Osteoblast (primary cell): ENCODE measurements around the gene SYTL4. TPM values are rescaled to one million over a fixed set of nuclear protein-coding genes. Genes with fewer than 3 reads are reported as not detected.

Source experiments
- DNase-seq: peaks from one replicate; pipeline ENCODE4 v3.0.0; 2011; ENCODE audit warnings: low spot score, mixed read lengths; ENCODE audit not compliant: insufficient read length; ENCODE audit errors: missing footprints
- H2AFZ ChIP-seq: 2 replicates; pipeline ENCODE4 v1.6.0; 2011; ENCODE audit warnings: mild to moderate bottlenecking, low read length
- H3K27ac ChIP-seq: 2 replicates; pipeline ENCODE4 v1.5.1; 2011; ENCODE audit warnings: mild to moderate bottlenecking, low read depth, low read length, moderate library complexity
- H3K27me3 ChIP-seq: 2 replicates; pipeline ENCODE4 v1.6.0; 2012; ENCODE audit warnings: mild to moderate bottlenecking, control low read depth, inconsistent platforms, low read length, moderate library complexity; ENCODE audit not compliant: insufficient read depth
- H3K36me3 ChIP-seq: 2 replicates; pipeline ENCODE4 v1.5.1; 2011; ENCODE audit warnings: mild to moderate bottlenecking, low read length, control low read depth, moderate library complexity; ENCODE audit not compliant: insufficient read depth
- H3K4me1 ChIP-seq: 2 replicates; pipeline ENCODE4 v1.5.1; 2011; ENCODE audit warnings: mild to moderate bottlenecking, low read length, control low read depth, moderate library complexity; ENCODE audit not compliant: insufficient read depth
- H3K4me2 ChIP-seq: 2 replicates; pipeline ENCODE4 v1.6.0; 2011; ENCODE audit warnings: mild to moderate bottlenecking, low read length; ENCODE audit not compliant: insufficient read depth
- H3K4me3 ChIP-seq: fragments of 200-600 bp; sonication (generic); 3 replicates; pipeline ENCODE4 v1.5.1; 2012; ENCODE audit warnings: mild to moderate bottlenecking, low read length, inconsistent platforms; ENCODE audit not compliant: insufficient read depth
- H3K79me2 ChIP-seq: 2 replicates; pipeline ENCODE4 v1.6.0; 2012; ENCODE audit warnings: mild to moderate bottlenecking, low read length, control low read depth, inconsistent platforms; ENCODE audit not compliant: insufficient read depth
- H3K9me3 ChIP-seq: 2 replicates; pipeline ENCODE4 v1.5.1; 2011; ENCODE audit warnings: low read depth, low read length, control low read depth
- H4K20me1 ChIP-seq: 2 replicates; pipeline ENCODE4 v1.6.0; 2012; ENCODE audit warnings: mild to moderate bottlenecking, low read length, control low read depth; ENCODE audit not compliant: insufficient read depth
- total RNA-seq: library from RNA; depleted of rRNA; stranded (reverse); fragments of >200 nt; gene quantifications from 2 replicates; pipeline ENCODE4 v1.2.3, GENCODE V29; 2012
- TF ChIP-seq, protein P1 (sequence below): IDR thresholded peaks from 2 replicates; pipeline ENCODE4 v1.5.1; 2011; ENCODE audit warnings: mild to moderate bottlenecking, low read depth, low read length, moderate library complexity; ENCODE audit errors: extremely low read depth

Gene SYTL4
- total RNA-seq, 1 donor = 2.9 TPM

DNA sequence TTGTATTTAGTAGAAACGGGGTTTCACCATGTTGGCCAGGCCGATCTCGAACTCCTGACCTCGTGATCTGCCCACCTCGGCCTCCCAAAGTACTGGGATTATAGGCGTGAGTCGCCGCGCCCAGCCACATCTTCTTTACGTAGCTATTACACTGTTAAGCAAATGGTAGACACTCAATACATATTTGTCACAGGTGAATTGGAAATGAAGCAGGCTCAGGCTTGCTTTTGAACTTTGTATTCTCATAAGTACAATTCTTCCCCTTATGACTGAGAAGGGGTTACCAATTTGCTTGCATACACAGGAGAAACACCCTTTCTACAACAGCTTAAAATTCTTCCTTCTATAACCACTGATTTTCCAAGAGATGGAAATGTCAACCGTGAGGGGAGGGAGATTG is 88.7 kb downstream of the SYTL4 start:
- Histone ChIP-seq H3K9me3 (no peaks in the 10 kb centered on the region), H3K27ac (peak overlapping the region; percentile 84), H3K4me1 (peaks cover 37% of the 10 kb centered on the region), H3K79me2 (peaks cover 13% of the 10 kb centered on the region), H3K4me3 (no peak overlapping the region), H2AFZ (peak overlapping the region; percentile 18), H3K27me3 (peaks cover 13% of the 10 kb centered on the region), H3K36me3 (no peaks in the 10 kb centered on the region), H4K20me1 (no peaks in the 10 kb centered on the region), H3K4me2 (peak overlapping the region; percentile 91)
- TF ChIP-seq, protein P1, sequence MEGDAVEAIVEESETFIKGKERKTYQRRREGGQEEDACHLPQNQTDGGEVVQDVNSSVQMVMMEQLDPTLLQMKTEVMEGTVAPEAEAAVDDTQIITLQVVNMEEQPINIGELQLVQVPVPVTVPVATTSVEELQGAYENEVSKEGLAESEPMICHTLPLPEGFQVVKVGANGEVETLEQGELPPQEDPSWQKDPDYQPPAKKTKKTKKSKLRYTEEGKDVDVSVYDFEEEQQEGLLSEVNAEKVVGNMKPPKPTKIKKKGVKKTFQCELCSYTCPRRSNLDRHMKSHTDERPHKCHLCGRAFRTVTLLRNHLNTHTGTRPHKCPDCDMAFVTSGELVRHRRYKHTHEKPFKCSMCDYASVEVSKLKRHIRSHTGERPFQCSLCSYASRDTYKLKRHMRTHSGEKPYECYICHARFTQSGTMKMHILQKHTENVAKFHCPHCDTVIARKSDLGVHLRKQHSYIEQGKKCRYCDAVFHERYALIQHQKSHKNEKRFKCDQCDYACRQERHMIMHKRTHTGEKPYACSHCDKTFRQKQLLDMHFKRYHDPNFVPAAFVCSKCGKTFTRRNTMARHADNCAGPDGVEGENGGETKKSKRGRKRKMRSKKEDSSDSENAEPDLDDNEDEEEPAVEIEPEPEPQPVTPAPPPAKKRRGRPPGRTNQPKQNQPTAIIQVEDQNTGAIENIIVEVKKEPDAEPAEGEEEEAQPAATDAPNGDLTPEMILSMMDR = no peak
- no peak for DNase-seq

- no peaks in the 10 kb centered on the region for H3K36me3 ChIP-seq
- H4K20me1 ChIP-seq = no peaks in the 10 kb centered on the region
- H2AFZ ChIP-seq = no peak overlapping the region
- H3K4me2 ChIP-seq = no peak overlapping the region
- peaks cover 13% of the 10 kb centered on the region for H3K79me2 ChIP-seq
- no peak overlapping the region for H3K4me3 ChIP-seq
- TF ChIP-seq, protein P1 = no peak
- no peak for DNase-seq
- H3K9me3 ChIP-seq = no peaks in the 10 kb centered on the region
- no peak overlapping the region for H3K27ac ChIP-seq
- H3K27me3 ChIP-seq = peaks cover 12% of the 10 kb centered on the region
- H3K4me1 ChIP-seq = peaks cover 28% of the 10 kb centered on the region
Measured at GRCh38 chrX:100642290-100642689, 89.6 kb downstream of the SYTL4 start.

DNA sequence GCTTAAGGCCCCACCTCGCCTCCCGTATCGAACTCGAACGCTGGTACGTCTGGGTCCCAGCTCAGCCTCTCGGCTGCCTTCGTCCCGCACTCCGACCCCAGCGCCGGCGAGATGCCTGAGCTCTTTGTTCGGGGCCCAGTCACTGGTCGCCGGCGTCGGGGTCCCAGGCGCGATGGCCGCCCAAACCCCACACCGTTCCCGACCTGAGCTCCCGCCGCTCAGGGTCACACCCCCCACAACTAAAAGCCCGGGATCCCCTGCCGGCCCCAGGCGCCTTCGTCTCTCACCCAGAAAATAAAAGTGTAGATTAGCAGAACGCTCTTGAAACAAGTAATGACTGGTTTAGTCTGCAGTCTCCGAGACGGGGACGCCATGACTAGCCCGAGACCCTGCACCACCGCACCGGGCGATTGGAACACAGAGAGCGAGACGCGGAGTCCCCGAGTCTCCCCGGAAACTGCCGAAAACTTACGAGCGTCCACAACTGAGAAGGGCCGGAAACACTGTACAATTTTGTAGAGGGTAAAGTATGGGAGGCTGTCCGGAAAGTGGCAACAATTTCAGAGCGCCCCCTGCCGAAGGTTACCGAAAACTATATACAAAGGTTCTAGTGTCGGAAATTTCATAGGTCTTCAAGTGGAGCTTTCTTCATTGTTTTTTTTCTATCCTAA is 95.5 kb downstream of the SYTL4 start, which contains the start of gene TSPAN6:
TSPAN6 (minus strand) TSS at position 486 of the 671 bp plus-strand sequence; CDS start at position 374, 112 bp downstream.
- H3K27ac ChIP-seq = peak within 1 kb of the TSS; percentile 53
- DNase-seq = peak; percentile 76
- TF ChIP-seq, protein P1 = peak; percentile 56
- H3K36me3 ChIP-seq = no peaks in the 10 kb centered on the region
- peaks cover 12% of the 10 kb centered on the region for H3K27me3 ChIP-seq
- H3K4me3 ChIP-seq = peak within 1 kb of the TSS; percentile 72
- peaks cover 12% of the 10 kb centered on the region for H3K4me1 ChIP-seq
- H3K79me2 ChIP-seq = no peaks in the 10 kb centered on the region
- H3K4me2 ChIP-seq = peak within 1 kb of the TSS; percentile 83
- H4K20me1 ChIP-seq = no peaks in the 10 kb centered on the region
- H3K9me3 ChIP-seq = no peaks in the 10 kb centered on the region
- peak within 1 kb of the TSS; percentile 93 for H2AFZ ChIP-seq

DNA sequence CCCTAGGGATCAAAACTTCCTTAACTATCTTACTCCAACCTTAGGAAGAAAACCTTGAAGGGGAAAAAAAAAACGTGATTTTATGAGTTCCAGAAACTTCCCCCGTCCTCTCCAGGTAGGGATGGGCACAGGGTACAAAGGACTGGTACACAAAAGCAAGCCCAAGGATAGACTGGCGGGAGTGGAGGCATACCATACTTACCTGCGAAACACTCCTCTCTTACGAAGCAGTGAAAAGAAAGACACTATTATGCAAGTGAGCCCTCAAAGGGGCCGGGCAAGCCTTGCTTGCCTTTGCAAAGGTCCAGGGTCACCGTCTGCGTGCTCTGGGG is 96.0 kb downstream of the SYTL4 start:
- H2AFZ ChIP-seq = peak overlapping the region; percentile 93
- H3K27me3 ChIP-seq = peaks cover 12% of the 10 kb centered on the region
- peak overlapping the region; percentile 72 for H3K4me3 ChIP-seq
- H4K20me1 ChIP-seq = no peaks in the 10 kb centered on the region
- peak overlapping the region; percentile 83 for H3K4me2 ChIP-seq
- H3K36me3 ChIP-seq = no peaks in the 10 kb centered on the region
- TF ChIP-seq, protein P1 = no peak
- no peaks in the 10 kb centered on the region for H3K9me3 ChIP-seq
- no peaks in the 10 kb centered on the region for H3K79me2 ChIP-seq
- peak overlapping the region; percentile 53 for H3K27ac ChIP-seq
- DNase-seq = no peak
- peaks cover 12% of the 10 kb centered on the region for H3K4me1 ChIP-seq
